ENCODE measurements around the gene DNAJC2. TPM values are rescaled to one million over a fixed set of nuclear protein-coding genes. Genes with fewer than 3 reads are reported as not detected.

Gene DNAJC2
- total RNA-seq, 1 donor from 2014 or later, result 40.0 TPM

GRCh38 chr7:103380395-103381191 lies 36.0 kb upstream of the DNAJC2 start:
- Histone ChIP-seq H3K4me1 (ENCODE audit: insufficient read depth, low read length) (no peaks in the 10 kb centered on the region), H3K4me2 (ENCODE audit: low read length) (no peak overlapping the region), H2AFZ (ENCODE audit: low read depth, low read length) (no peak overlapping the region), H3K27me3 (ENCODE audit: insufficient read depth, low read length) (peaks cover 4% of the 10 kb centered on the region), H3K79me2 (ENCODE audit: insufficient read depth, low read length) (no peaks in the 10 kb centered on the region), H3K27ac (ENCODE audit: low read depth, low read length) (no peak overlapping the region), H3K4me3 (ENCODE audit: insufficient read depth, low read depth, low read length) (no peak overlapping the region), H3K9me3 (ENCODE audit: insufficient read depth, low read depth, low read length) (no peaks in the 10 kb centered on the region), H4K20me1 (ENCODE audit: insufficient read depth, low read length) (no peaks in the 10 kb centered on the region), H3K9ac (ENCODE audit: low read length) (no peak overlapping the region), H3K36me3 (ENCODE audit: insufficient read depth, low read length) (no peaks in the 10 kb centered on the region)
- Mint-ChIP-seq H3K4me3 (ENCODE audit: unreplicated experiment) (no peak overlapping the region), H3K27me3 (ENCODE audit: low read depth, unreplicated experiment) (no peaks in the 10 kb centered on the region), H3K4me1 (ENCODE audit: low read depth, unreplicated experiment) (no peaks in the 10 kb centered on the region), H3K36me3 (ENCODE audit: low read depth, unreplicated experiment) (no peaks in the 10 kb centered on the region), H3K27ac (ENCODE audit: unreplicated experiment) (no peak overlapping the region), H3K9me3 (ENCODE audit: unreplicated experiment) (no peaks in the 10 kb centered on the region)
- DNase-seq (ENCODE audit: low read depth) (peak; percentile 7), FAIRE-seq (no peak)
- TF ChIP-seq EZH2 (IDR thresholded peaks at IDR 0.05; ENCODE audit: insufficient read depth, low read length), result no peak
- TF ChIP-seq CTCF (IDR thresholded peaks at IDR 0.05; ENCODE audit: insufficient read depth, low read depth, low read length), result no peak

DNA sequence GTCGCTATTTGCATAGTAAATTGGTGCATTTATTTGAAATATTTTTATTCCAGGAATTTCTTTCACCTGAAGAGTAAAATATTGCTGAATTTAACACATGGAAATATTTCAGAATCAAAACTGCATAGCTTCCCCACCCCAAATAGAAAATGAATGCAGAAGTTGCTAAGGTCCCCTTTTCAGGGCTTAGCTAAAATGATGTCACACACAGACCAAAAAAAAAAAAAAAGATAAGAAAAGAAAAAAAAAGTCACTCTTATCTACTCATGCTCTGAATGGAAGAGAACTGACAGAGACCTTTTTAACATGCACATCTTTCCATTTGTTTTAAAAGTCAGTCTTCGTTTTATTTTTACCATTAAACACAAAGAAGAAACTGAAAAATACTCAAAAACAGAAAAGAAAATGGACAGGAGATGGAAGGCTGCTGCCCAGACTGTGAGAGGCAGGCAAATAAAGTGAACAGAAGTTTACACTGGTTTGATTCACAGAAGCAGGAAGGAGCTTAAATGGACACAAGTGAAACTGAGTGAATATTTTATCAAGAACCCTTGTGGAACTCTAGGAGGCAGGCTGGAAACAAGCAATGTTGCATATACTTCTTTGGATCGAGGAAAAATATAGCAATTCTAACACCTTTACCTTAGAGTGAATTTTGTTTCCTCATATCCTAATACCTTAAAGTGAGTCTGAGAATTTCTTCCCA lies 34.9 kb upstream of the DNAJC2 start:
- no peaks in the 10 kb centered on the region for H3K36me3 ChIP-seq (ENCODE audit: insufficient read depth, low read length)
- Mint-ChIP-seq H3K27me3 (ENCODE audit: low read depth, unreplicated experiment) (no peaks in the 10 kb centered on the region), H3K36me3 (ENCODE audit: low read depth, unreplicated experiment) (no peaks in the 10 kb centered on the region), H3K4me3 (ENCODE audit: unreplicated experiment) (no peak overlapping the region), H3K27ac (ENCODE audit: unreplicated experiment) (no peak overlapping the region), H3K9me3 (ENCODE audit: unreplicated experiment) (no peaks in the 10 kb centered on the region), H3K4me1 (ENCODE audit: low read depth, unreplicated experiment) (no peaks in the 10 kb centered on the region)
- H4K20me1 ChIP-seq (ENCODE audit: insufficient read depth, low read length), result no peaks in the 10 kb centered on the region
- H3K4me1 ChIP-seq (ENCODE audit: insufficient read depth, low read length), result no peaks in the 10 kb centered on the region
- peaks cover 4% of the 10 kb centered on the region for H3K27me3 ChIP-seq (ENCODE audit: insufficient read depth, low read length)
- H3K9me3 ChIP-seq (ENCODE audit: insufficient read depth, low read depth, low read length), result no peaks in the 10 kb centered on the region
- TF ChIP-seq CTCF (IDR thresholded peaks at IDR 0.05; ENCODE audit: insufficient read depth, low read depth, low read length) (no peak), EZH2 (IDR thresholded peaks at IDR 0.05; ENCODE audit: insufficient read depth, low read length) (no peak)
- DNase-seq (ENCODE audit: low read depth), result no peak
- FAIRE-seq, result no peak
- H2AFZ ChIP-seq (ENCODE audit: low read depth, low read length), result no peak overlapping the region
- H3K79me2 ChIP-seq (ENCODE audit: insufficient read depth, low read length), result no peaks in the 10 kb centered on the region
- H3K9ac ChIP-seq (ENCODE audit: low read length), result no peak overlapping the region
- no peak overlapping the region for H3K4me3 ChIP-seq (ENCODE audit: insufficient read depth, low read depth, low read length)
- H3K4me2 ChIP-seq (ENCODE audit: low read length), result no peak overlapping the region
- H3K27ac ChIP-seq (ENCODE audit: low read depth, low read length), result no peak overlapping the region

Measured in astrocyte (in vitro differentiated cells and primary cell).